ENCODE results near the gene HIPK3. TPM values are rescaled to one million over a fixed set of nuclear protein-coding genes. Genes with fewer than 3 reads are reported as not detected.
A peak's percentile ranks its signal among the peaks of the same experiment; 100 is the strongest.
"Not testable (repeated sequence)": the region's sequence is repeated elsewhere in the genome, so short reads cannot be mapped to it uniquely, and the experiment has no call there.

Gene HIPK3
- total and polyA plus RNA-seq, 11 donors = 26.3 to 298 (median 250) TPM

GRCh38 chr11:33242575-33242974, 14.6 kb upstream of the HIPK3 start:
- H3K9me3 ChIP-seq = no peaks in the 10 kb centered on the region
- 88 to 95% (median 89%) methylated on average over 2 of the region's 2 CpGs for WGBS, 4 donors
- H3K4me3 ChIP-seq = no peak overlapping the region
- no peaks in the 10 kb centered on the region for H3K27me3 ChIP-seq
- DNase-seq (no peak), ATAC-seq (no peak)
- H3K4me1 ChIP-seq = no peaks in the 10 kb centered on the region
- intact Hi-C loops (cut with DNase I) = no loop called here
- no peaks in the 10 kb centered on the region for H3K36me3 ChIP-seq
- TF ChIP-seq POLR2A (IDR thresholded peaks at IDR 0.05) (no peak), CTCF (IDR thresholded peaks at IDR 0.05) (no peak)
- H3K27ac ChIP-seq = no peak overlapping the region

- intact Hi-C loops (cut with DNase I); DNase-seq; H3K9me3 ChIP-seq; H3K4me3 ChIP-seq; H3K27ac ChIP-seq; ATAC-seq; H3K4me1 ChIP-seq; H3K27me3 ChIP-seq; H3K36me3 ChIP-seq: not testable (repeated sequence)
- WGBS, 4 donors = 92 to 97% (median 97%) methylated on average over 25 to 32 of the region's 35 CpGs
Observed at GRCh38 chr11:33243654-33244053, 13.5 kb upstream of the HIPK3 start.

- no peak for TF ChIP-seq POLR2A (IDR thresholded peaks at IDR 0.05)
- no peak for TF ChIP-seq CTCF (IDR thresholded peaks at IDR 0.05)
- Histone ChIP-seq H3K4me1 (no peaks in the 10 kb centered on the region), H3K27ac (no peak overlapping the region), H3K27me3 (no peaks in the 10 kb centered on the region), H3K9me3 (no peaks in the 10 kb centered on the region), H3K36me3 (no peaks in the 10 kb centered on the region), H3K4me3 (no peak overlapping the region)
- intact Hi-C loops (cut with DNase I) = loop anchor here in 1 of 10 donors (5.0 kb wide), 1 partner anchor 71 kb away; no protein-coding TSS in a partner anchor
- no peak for DNase-seq
- 83 to 94% (median 89%) methylated on average over 6 of the region's 6 CpGs for WGBS, 4 donors
- no peak for ATAC-seq
Observed at GRCh38 chr11:33248416-33248971, 8.7 kb upstream of the HIPK3 start.

GRCh38 chr11:33256031-33256812, 959 bp upstream of the HIPK3 start:
- ATAC-seq = no peak
- WGBS, 4 donors = 67 to 73% (median 71%) methylated on average over 12 of the region's 12 CpGs
- Histone ChIP-seq H3K4me3 (peak overlapping the region; percentile 78 to 95 (median 94)), H3K36me3 (no peaks in the 10 kb centered on the region), H3K4me1 (peaks cover 0 to 33% (median 17%) of the 10 kb centered on the region in 12 donors), H3K27me3 (no peaks in the 10 kb centered on the region), H3K9me3 (peaks cover 0 to under 1% (median 0%) of the 10 kb centered on the region in 12 donors), H3K27ac (peak overlapping the region; percentile 99 to 100 (median 100))
- TF ChIP-seq POLR2A (IDR thresholded peaks at IDR 0.05) (no peak), CTCF (IDR thresholded peaks at IDR 0.05) (no peak)
- intact Hi-C loops (cut with DNase I) = loop anchor here (2.0 to 10.0 kb wide), 11 partner anchors 36 to 481 kb away; partner anchors contain the start of genes CSTF3 (in 4 of the 10) and CD59 (in 2 of the 10)
- DNase-seq = no peak

Measured in heart left ventricle (tissue), 16 donors.